Sigmoid colon (tissue), 4 donors: ENCODE results near the gene AKAP10.

Experiments
- POLR2AphosphoS5 ChIP-seq, 4 donors: sonication (generic); formaldehyde crosslinking; IDR thresholded peaks; one replicate each; pipeline ENCODE4 v1.6.1; 2017; ENCODE audit warnings: antibody characterized with exemption in 4 of 4
- TF ChIP-seq, protein P1 (sequence below), 4 experiments: fragments of 450-650 bp in 3 of 4; fragments of 200-600 bp in 1 of 4; IDR thresholded peaks; one replicate each; pipeline ENCODE4 v1.5.1; 2016 to 2019; ENCODE audit warnings: antibody characterized with exemption in 4 of 4, mild to moderate bottlenecking in 3 of 4, moderate library complexity in 2 of 4

DNA sequence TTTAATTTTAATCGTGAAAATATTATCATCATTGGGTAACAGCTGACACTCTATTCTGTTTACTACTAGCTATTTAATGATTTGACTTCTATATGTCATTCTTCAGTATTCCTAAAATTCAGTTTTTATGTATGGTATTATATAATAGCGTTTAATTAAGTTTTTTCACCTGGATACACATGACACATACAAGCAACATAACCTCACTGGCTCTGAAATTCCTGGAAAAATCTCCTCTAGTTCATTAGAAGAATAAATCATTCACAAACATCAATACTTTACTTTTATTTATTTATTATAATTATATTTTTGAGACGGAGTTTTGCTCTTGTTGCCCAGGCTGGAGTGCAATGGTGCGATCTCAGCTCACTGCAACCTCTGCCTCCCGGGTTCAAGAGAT lies 44.0 kb downstream of the AKAP10 start:
- TF ChIP-seq, protein P1, sequence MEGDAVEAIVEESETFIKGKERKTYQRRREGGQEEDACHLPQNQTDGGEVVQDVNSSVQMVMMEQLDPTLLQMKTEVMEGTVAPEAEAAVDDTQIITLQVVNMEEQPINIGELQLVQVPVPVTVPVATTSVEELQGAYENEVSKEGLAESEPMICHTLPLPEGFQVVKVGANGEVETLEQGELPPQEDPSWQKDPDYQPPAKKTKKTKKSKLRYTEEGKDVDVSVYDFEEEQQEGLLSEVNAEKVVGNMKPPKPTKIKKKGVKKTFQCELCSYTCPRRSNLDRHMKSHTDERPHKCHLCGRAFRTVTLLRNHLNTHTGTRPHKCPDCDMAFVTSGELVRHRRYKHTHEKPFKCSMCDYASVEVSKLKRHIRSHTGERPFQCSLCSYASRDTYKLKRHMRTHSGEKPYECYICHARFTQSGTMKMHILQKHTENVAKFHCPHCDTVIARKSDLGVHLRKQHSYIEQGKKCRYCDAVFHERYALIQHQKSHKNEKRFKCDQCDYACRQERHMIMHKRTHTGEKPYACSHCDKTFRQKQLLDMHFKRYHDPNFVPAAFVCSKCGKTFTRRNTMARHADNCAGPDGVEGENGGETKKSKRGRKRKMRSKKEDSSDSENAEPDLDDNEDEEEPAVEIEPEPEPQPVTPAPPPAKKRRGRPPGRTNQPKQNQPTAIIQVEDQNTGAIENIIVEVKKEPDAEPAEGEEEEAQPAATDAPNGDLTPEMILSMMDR (IDR thresholded peaks at IDR 0.05), result no peak
- TF ChIP-seq POLR2AphosphoS5 (IDR thresholded peaks at IDR 0.05), result no peak
